Skin epidermis (tissue), 12 donors: ENCODE measurements around the gene SLC39A11.
A peak's percentile ranks its signal among the peaks of the same experiment; 100 is the strongest.
"Not testable (repeated sequence)": the region's sequence is repeated elsewhere in the genome, so short reads cannot be mapped to it uniquely, and the experiment has no call there.

Experiments
- H3K27ac ChIP-seq, 21 experiments: fragments of 200-600 bp; sonication (generic) in 11 of 21; one replicate each; pipeline ENCODE4 v1.5.0; 2020; ENCODE audit warnings: mild to moderate bottlenecking in 3 of 21, inconsistent platforms in 2 of 21, moderate library complexity in 2 of 21
- H3K4me3 ChIP-seq, 7 experiments: fragments of 200-600 bp; sonication (generic) in 2 of 7; one replicate each; pipeline ENCODE4 v1.5.0; 2020; ENCODE audit warnings: inconsistent platforms in 2 of 7, mild to moderate bottlenecking in 2 of 7, moderate library complexity in 1 of 7

Gene SLC39A11

DNA sequence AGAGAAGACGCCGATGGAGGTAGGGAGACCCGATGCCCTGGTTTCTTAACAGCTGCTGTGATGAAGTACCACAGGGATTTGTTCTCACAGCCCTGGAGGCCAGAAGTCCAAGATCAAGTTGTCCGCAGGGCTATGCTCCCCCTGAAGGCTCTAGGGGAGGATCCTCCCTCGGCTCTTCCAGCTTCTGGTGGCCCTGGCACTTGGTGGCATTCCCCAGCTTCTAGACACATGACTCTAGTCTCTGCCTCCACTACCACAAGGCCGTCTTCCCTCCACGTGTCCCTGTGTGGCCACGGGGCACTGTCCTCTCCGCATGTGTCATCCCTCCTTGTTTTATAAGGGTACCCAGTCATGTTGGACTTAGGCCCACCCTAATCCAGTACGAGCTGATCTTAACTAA is 375.2 kb downstream of the SLC39A11 start:
- no peak overlapping the region for H3K4me3 ChIP-seq
- H3K27ac ChIP-seq, result no peak overlapping the region

GRCh38 chr17:72715906-72716572 is 376.4 kb downstream of the SLC39A11 start:
- Histone ChIP-seq H3K27ac (peak overlapping the region in 8 of 21 experiments; percentile 1 to 72 (median 47)), H3K4me3 (no peak overlapping the region)

GRCh38 chr17:72714357-72714966 is 378.0 kb downstream of the SLC39A11 start:
- Histone ChIP-seq H3K4me3 (no peak overlapping the region), H3K27ac (no peak overlapping the region)

GRCh38 chr17:72713701-72714100 is 378.8 kb downstream of the SLC39A11 start:
- Histone ChIP-seq H3K4me3 (no peak overlapping the region), H3K27ac (no peak overlapping the region)

- peak overlapping the region in 2 of 21 experiments; percentile 0 to 7 for H3K27ac ChIP-seq
- no peak overlapping the region for H3K4me3 ChIP-seq
Observed at GRCh38 chr17:72711521-72712310, 380.8 kb downstream of the SLC39A11 start.

DNA sequence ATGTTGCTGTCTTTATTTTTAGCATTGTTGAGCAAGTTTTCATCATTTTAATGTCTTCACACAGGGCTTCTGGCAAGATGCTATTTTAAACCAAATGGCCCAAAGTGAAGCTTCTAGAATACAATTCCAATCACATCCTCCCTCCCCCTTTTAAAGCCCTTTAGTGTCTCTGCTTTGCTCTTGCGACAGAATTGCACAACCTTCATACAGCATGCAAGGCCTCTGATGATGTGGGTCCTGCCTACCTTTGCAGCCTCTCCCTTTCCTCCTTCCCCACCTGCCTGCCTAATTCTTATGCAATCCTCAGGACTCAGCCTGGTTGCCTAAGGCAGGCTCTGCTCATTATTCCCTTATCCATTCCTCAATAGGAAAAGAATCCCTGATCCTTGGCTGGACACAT is 381.7 kb downstream of the SLC39A11 start:
- no peak overlapping the region for H3K4me3 ChIP-seq
- peak overlapping the region in 13 of 21 experiments; percentile 30 to 75 (median 61) for H3K27ac ChIP-seq

GRCh38 chr17:72710202-72710601 is 382.3 kb downstream of the SLC39A11 start:
- peak overlapping the region in 13 of 21 experiments; percentile 30 to 75 (median 61) for H3K27ac ChIP-seq
- H3K4me3 ChIP-seq, result no peak overlapping the region

DNA sequence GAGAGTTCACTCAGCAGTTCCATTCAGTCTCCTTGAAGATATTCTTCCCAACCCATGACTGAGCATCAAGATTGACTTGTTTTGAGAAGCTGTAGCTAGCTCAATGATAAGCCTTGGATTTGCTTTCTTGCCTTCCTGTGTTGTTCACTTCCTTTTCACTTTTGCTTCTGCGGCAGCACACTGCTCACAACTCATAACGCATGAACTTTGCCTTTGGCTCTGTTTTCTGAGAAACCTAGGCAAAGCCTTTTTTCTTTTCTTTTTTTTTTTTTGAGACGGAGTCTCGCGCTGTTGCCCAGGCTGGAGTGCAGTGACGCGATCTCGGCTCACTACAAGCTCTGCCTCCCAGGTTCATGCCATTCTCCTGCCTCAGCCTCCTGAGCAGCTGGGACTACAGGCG is 383.8 kb downstream of the SLC39A11 start:
- not testable (repeated sequence) for H3K4me3 ChIP-seq
- H3K27ac ChIP-seq, result peak overlapping the region in 1 of 21 experiments; percentile 72

DNA sequence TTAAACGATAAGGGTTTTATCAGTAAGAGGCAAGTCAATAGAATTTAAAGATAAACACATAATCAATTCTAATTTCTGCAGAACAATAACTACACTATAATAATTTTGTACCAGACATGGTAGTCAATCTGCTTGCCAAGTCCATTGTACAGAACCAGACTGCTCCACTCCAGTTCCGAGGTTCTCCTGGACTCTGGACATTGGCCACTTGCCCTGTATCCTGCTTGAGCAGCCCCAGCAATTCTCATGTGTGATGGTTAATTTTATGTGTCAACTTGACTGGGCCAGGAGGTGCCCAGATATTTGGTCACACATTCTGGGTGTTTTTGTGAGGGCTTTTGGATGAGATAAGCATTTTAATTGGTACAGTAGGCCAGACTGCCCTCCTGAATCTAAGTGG is 384.6 kb downstream of the SLC39A11 start:
- Histone ChIP-seq H3K27ac (no peak overlapping the region), H3K4me3 (no peak overlapping the region)

DNA sequence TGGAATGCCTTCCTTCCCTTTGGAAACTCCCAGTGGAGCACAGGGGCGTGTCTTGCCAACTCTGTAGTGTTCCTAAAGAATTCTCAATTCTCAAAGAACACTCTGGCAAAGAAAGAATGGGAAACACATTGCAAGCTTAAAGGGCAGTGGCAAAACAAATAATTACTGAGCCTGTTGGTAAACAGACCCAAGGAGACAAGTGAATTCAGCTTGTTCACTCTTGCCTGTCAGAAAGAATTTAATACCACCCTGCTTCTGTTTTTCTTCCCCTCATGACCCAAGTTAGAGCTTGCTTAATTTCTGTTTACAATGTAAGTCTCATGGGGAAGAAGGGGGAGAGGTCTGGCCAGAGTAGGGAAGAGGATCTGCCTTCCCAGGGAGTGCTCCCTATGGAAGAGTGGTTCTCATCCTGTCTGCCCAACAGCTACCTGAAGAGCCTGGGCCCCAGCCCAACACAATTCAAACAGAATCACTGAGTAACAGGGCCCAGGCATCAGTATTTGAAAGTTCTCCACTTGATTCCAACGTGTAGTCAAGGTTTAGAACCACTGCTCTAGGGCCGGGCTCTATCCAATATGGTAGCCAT is 386.0 kb downstream of the SLC39A11 start:
- Histone ChIP-seq H3K27ac (peak overlapping the region in 5 of 21 experiments; percentile 5 to 70 (median 20)), H3K4me3 (no peak overlapping the region)

- Histone ChIP-seq H3K27ac (peak overlapping the region in 5 of 21 experiments; percentile 5 to 70 (median 20)), H3K4me3 (no peak overlapping the region)
Observed at GRCh38 chr17:72705905-72706395, 386.5 kb downstream of the SLC39A11 start.

GRCh38 chr17:72702998-72703397 is 389.5 kb downstream of the SLC39A11 start:
- peak overlapping the region in 5 of 21 experiments; percentile 4 to 73 (median 36) for H3K27ac ChIP-seq

DNA sequence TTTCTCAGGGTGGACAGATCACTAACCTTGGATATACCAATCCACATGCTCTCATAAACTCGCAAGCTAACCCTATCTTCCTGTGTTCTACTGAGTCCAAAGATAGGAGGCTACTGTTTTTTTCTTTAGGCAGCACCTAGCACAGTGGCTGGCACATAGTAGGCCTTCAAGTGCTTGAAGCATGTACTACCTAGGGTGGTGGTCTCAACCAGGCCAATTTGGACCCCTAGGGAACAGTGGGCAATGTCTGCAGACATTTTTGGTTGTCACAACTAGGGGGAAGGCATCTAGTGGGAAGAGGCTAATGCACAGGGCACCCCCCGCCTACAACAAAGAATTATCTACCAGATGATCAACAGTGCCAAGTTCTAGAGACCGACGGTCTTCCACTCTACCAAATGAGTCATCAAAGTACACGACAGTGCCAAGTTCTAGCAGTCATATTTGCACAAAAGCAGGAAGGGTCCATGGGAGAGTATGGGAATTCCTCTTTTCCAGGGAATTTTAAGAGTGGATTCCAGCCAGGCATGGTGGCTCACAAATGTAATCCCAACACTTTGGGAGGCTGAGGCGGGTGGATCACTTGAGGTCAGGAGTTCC is 390.3 kb downstream of the SLC39A11 start:
- peak overlapping the region in 5 of 21 experiments; percentile 5 to 73 (median 36) for H3K27ac ChIP-seq
- H3K4me3 ChIP-seq, result no peak overlapping the region

More at GRCh38 chr17:72702998-72703397, 389.5 kb downstream of the SLC39A11 start:
- no peak overlapping the region for H3K4me3 ChIP-seq

- Histone ChIP-seq H3K4me3 (no peak overlapping the region), H3K27ac (peak overlapping the region in 5 of 21 experiments; percentile 16 to 43 (median 25))
Observed at GRCh38 chr17:72700226-72700625, 392.3 kb downstream of the SLC39A11 start.

GRCh38 chr17:72699545-72699944 is 392.9 kb downstream of the SLC39A11 start:
- no peak overlapping the region for H3K4me3 ChIP-seq
- H3K27ac ChIP-seq, result peak overlapping the region in 7 of 21 experiments; percentile 13 to 43 (median 27)

DNA sequence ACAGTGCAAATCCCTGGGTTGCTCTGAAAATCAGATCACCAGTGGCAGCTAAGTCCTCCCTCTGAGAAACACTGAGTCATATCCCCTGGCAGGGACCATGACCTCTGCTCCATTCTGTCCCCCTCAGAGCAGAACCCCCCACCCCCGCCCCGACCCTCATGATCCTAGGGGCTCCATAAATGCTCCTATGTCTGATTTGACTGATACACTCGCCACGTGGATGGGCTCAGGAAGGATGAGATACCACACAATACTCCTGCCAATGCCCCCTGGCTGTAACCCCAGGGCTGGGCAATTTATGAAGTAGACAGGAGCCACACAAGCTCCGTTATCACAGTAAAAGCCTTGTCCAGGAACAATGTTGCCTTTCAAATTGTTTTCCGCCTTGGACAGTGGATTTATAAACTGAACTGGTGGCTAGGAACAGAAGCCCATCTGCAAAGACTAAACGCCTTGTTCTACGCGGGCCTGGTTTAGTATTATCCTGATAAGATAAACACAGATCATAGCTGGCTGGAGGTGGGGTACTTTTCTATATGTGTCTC is 394.8 kb downstream of the SLC39A11 start:
- Histone ChIP-seq H3K4me3 (no peak overlapping the region), H3K27ac (no peak overlapping the region)

DNA sequence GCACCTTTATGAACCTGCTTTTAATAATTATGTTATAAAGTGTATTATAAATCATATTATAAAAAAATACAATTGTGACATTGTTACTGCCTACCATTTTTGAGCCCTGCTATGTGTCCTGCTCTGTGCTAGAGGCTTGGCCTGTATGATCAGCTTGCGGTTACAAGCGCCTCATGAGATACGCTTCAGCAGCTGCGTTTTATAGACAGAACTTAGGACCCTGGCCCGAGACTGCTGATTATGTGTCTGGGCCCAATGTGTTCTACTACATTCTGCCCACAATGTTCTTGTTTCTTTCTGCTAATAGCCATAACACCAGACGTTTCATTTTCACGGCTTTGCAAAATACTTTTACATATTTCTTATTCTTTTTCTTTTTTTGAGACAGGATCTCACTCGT is 395.8 kb downstream of the SLC39A11 start:
- Histone ChIP-seq H3K27ac (no peak overlapping the region), H3K4me3 (no peak overlapping the region)

- no peak overlapping the region for H3K4me3 ChIP-seq
- H3K27ac ChIP-seq, result no peak overlapping the region
Observed at GRCh38 chr17:72696156-72696555, 396.3 kb downstream of the SLC39A11 start.

DNA sequence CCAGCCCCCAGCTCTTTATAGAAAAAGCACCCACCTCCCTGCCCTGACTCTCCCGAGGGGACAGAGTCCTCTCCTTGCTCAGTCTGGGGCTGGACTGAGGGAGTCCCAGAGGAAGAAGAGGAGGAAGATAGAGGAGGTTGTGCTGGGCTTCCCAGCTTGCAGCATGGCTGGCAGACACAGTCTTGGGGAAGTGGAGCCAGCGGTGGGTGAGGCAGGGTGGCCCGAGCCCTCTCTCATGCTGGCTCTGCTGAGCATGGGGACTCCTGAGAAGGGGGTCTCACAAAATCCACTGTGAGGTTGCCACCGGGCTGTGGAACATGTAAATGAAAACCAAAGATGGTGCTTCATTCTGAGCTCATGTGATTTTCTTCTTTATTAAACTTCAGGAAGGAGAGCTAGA is 398.5 kb downstream of the SLC39A11 start:
- Histone ChIP-seq H3K27ac (no peak overlapping the region), H3K4me3 (no peak overlapping the region)
